Activated T-cell treated with anti-CD3 and anti-CD28 coated beads, Interleukin-2, amount 50 U/mL, for 24 hours (primary cell): ENCODE results near the gene DHCR7.

Experiments used
- DNase-seq: peaks from one replicate; pipeline ENCODE4 v3.0.0-alpha.2; 2020
- H3K27ac Mint-ChIP-seq: 2 replicates; pipeline ENCODE4 v1.8.0; 2020; ENCODE audit warnings: mild to moderate bottlenecking, mixed read lengths
- H3K27me3 Mint-ChIP-seq: 2 replicates; pipeline ENCODE4 v1.8.0; 2020; ENCODE audit warnings: mixed read lengths
- H3K36me3 Mint-ChIP-seq: 2 replicates; pipeline ENCODE4 v1.8.0; 2020; ENCODE audit warnings: low read depth, mixed read lengths
- H3K4me1 Mint-ChIP-seq: 2 replicates; pipeline ENCODE4 v1.8.0; 2020; ENCODE audit warnings: low read depth, mixed read lengths
- H3K4me3 Mint-ChIP-seq: 2 replicates; pipeline ENCODE4 v1.8.0; 2020; ENCODE audit warnings: mild to moderate bottlenecking, moderate library complexity, mixed read lengths
- H3K9me3 Mint-ChIP-seq: 2 replicates; pipeline ENCODE4 v1.8.0; 2020; ENCODE audit warnings: mixed read lengths

DHCR7 gene

GRCh38 chr11:71484248-71485062, 36.3 kb upstream of the DHCR7 start:
- no peak overlapping the region for H3K4me3 Mint-ChIP-seq
- H3K4me1 Mint-ChIP-seq, result peaks cover 17% of the 10 kb centered on the region
- DNase-seq, result no peak
- peaks cover 88% of the 10 kb centered on the region for H3K36me3 Mint-ChIP-seq
- H3K27ac Mint-ChIP-seq, result no peak overlapping the region
- H3K9me3 Mint-ChIP-seq, result no peaks in the 10 kb centered on the region
- H3K27me3 Mint-ChIP-seq, result no peaks in the 10 kb centered on the region

GRCh38 chr11:71483692-71484091, 35.5 kb upstream of the DHCR7 start:
- H3K4me1 Mint-ChIP-seq, result peaks cover 9% of the 10 kb centered on the region
- peaks cover 88% of the 10 kb centered on the region for H3K36me3 Mint-ChIP-seq
- H3K27ac Mint-ChIP-seq, result no peak overlapping the region
- H3K9me3 Mint-ChIP-seq, result no peaks in the 10 kb centered on the region
- DNase-seq, result no peak
- H3K27me3 Mint-ChIP-seq, result no peaks in the 10 kb centered on the region
- no peak overlapping the region for H3K4me3 Mint-ChIP-seq

- H3K4me3 Mint-ChIP-seq, result no peak overlapping the region
- no peak for DNase-seq
- H3K27ac Mint-ChIP-seq, result no peak overlapping the region
- H3K4me1 Mint-ChIP-seq, result peaks cover under 1% of the 10 kb centered on the region
- no peaks in the 10 kb centered on the region for H3K9me3 Mint-ChIP-seq
- peaks cover 88% of the 10 kb centered on the region for H3K36me3 Mint-ChIP-seq
- no peaks in the 10 kb centered on the region for H3K27me3 Mint-ChIP-seq
These were observed 34.7 kb upstream of the DHCR7 start for GRCh38 chr11:71482746-71483364.

- H3K36me3 Mint-ChIP-seq, result peaks cover 90% of the 10 kb centered on the region
- no peaks in the 10 kb centered on the region for H3K4me1 Mint-ChIP-seq
- DNase-seq, result no peak
- H3K27ac Mint-ChIP-seq, result no peak overlapping the region
- no peak overlapping the region for H3K4me3 Mint-ChIP-seq
- H3K27me3 Mint-ChIP-seq, result no peaks in the 10 kb centered on the region
- no peaks in the 10 kb centered on the region for H3K9me3 Mint-ChIP-seq
These were observed 34.0 kb upstream of the DHCR7 start for GRCh38 chr11:71482216-71482615.

GRCh38 chr11:71481101-71481960, 33.1 kb upstream of the DHCR7 start:
- H3K36me3 Mint-ChIP-seq, result peaks cover 91% of the 10 kb centered on the region
- H3K27ac Mint-ChIP-seq, result no peak overlapping the region
- H3K4me3 Mint-ChIP-seq, result no peak overlapping the region

GRCh38 chr11:71478528-71478840, 30.3 kb upstream of the DHCR7 start:
- Mint-ChIP-seq H3K36me3 (peaks cover 88% of the 10 kb centered on the region), H3K9me3 (no peaks in the 10 kb centered on the region), H3K27me3 (no peaks in the 10 kb centered on the region), H3K27ac (no peak overlapping the region), H3K4me3 (no peak overlapping the region), H3K4me1 (no peaks in the 10 kb centered on the region)
- DNase-seq, result no peak

More at GRCh38 chr11:71481101-71481960, 33.1 kb upstream of the DHCR7 start:
- no peaks in the 10 kb centered on the region for H3K27me3 Mint-ChIP-seq
- DNase-seq, result no peak
- H3K4me1 Mint-ChIP-seq, result no peaks in the 10 kb centered on the region
- no peaks in the 10 kb centered on the region for H3K9me3 Mint-ChIP-seq

GRCh38 chr11:71477641-71478527, 29.7 kb upstream of the DHCR7 start:
- Mint-ChIP-seq H3K27ac (peak overlapping the region; percentile 50), H3K9me3 (no peaks in the 10 kb centered on the region), H3K27me3 (no peaks in the 10 kb centered on the region), H3K36me3 (peaks cover 88% of the 10 kb centered on the region), H3K4me1 (no peaks in the 10 kb centered on the region), H3K4me3 (no peak overlapping the region)
- DNase-seq, result no peak

GRCh38 chr11:71476926-71477640, 28.9 kb upstream of the DHCR7 start:
- no peak overlapping the region for H3K27ac Mint-ChIP-seq
- peaks cover 93% of the 10 kb centered on the region for H3K36me3 Mint-ChIP-seq
- H3K27me3 Mint-ChIP-seq, result no peaks in the 10 kb centered on the region
- no peaks in the 10 kb centered on the region for H3K4me1 Mint-ChIP-seq
- no peak overlapping the region for H3K4me3 Mint-ChIP-seq
- no peaks in the 10 kb centered on the region for H3K9me3 Mint-ChIP-seq
- no peak for DNase-seq

- H3K4me1 Mint-ChIP-seq, result no peaks in the 10 kb centered on the region
- no peak for DNase-seq
- H3K27ac Mint-ChIP-seq, result no peak overlapping the region
- no peaks in the 10 kb centered on the region for H3K27me3 Mint-ChIP-seq
- H3K9me3 Mint-ChIP-seq, result no peaks in the 10 kb centered on the region
- no peak overlapping the region for H3K4me3 Mint-ChIP-seq
- H3K36me3 Mint-ChIP-seq, result peaks cover 93% of the 10 kb centered on the region
These were observed 27.8 kb upstream of the DHCR7 start for GRCh38 chr11:71476031-71476430.

GRCh38 chr11:71474771-71475483, 26.7 kb upstream of the DHCR7 start:
- Mint-ChIP-seq H3K4me3 (no peak overlapping the region), H3K27me3 (no peaks in the 10 kb centered on the region), H3K27ac (no peak overlapping the region), H3K36me3 (peaks cover 86% of the 10 kb centered on the region), H3K4me1 (no peaks in the 10 kb centered on the region), H3K9me3 (no peaks in the 10 kb centered on the region)
- DNase-seq, result no peak

GRCh38 chr11:71474141-71474770, 26.1 kb upstream of the DHCR7 start:
- no peaks in the 10 kb centered on the region for H3K4me1 Mint-ChIP-seq
- no peaks in the 10 kb centered on the region for H3K27me3 Mint-ChIP-seq
- DNase-seq, result no peak
- no peak overlapping the region for H3K27ac Mint-ChIP-seq
- no peak overlapping the region for H3K4me3 Mint-ChIP-seq
- peaks cover 80% of the 10 kb centered on the region for H3K36me3 Mint-ChIP-seq
- H3K9me3 Mint-ChIP-seq, result no peaks in the 10 kb centered on the region

GRCh38 chr11:71473793-71474080, 25.5 kb upstream of the DHCR7 start:
- H3K27ac Mint-ChIP-seq, result no peak overlapping the region
- H3K36me3 Mint-ChIP-seq, result peaks cover 81% of the 10 kb centered on the region
- no peak for DNase-seq
- no peaks in the 10 kb centered on the region for H3K9me3 Mint-ChIP-seq
- H3K4me1 Mint-ChIP-seq, result no peaks in the 10 kb centered on the region
- no peak overlapping the region for H3K4me3 Mint-ChIP-seq
- H3K27me3 Mint-ChIP-seq, result no peaks in the 10 kb centered on the region
